Ecto neural progenitor cell (in vitro differentiated cells): Measurements from ENCODE around the gene SUSD6.
"Not testable (repeated sequence)": the region's sequence is repeated elsewhere in the genome, so short reads cannot be mapped to it uniquely, and the experiment has no call there.

ENCODE experiments used
- DNase-seq: peaks from one replicate; pipeline ENCODE4 v3.0.0-alpha.2; 2018; ENCODE audit warnings: low spot score

The SUSD6 gene

DNA sequence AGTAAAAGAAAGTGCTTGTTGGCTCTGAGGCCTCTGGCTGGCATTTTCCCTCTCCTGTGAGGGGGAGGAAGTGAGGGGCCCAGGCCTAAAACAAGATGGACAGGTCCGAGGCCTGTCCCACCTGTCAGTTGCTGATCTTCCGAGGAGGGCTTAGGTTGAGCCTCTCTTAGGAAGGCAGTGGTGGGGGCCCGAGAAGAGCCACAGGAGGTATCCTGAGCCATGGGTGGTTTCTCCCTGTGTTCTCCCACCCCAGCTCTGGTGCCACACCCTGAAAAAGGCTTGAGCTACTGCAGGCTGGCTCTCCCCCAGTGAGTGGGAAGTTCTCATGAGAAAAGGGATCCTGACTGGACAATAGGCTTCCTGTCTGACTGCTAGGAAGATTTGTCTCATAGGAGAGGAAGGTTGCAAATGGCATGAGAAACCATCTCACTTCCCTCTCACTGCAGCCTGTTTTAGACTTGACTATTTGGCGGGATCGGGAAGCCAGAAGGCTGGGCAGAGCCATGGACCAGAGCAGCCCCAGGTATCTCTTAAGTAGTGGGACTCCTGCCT, 83.4 kb downstream of the SUSD6 start:
- no peak for DNase-seq

DNA sequence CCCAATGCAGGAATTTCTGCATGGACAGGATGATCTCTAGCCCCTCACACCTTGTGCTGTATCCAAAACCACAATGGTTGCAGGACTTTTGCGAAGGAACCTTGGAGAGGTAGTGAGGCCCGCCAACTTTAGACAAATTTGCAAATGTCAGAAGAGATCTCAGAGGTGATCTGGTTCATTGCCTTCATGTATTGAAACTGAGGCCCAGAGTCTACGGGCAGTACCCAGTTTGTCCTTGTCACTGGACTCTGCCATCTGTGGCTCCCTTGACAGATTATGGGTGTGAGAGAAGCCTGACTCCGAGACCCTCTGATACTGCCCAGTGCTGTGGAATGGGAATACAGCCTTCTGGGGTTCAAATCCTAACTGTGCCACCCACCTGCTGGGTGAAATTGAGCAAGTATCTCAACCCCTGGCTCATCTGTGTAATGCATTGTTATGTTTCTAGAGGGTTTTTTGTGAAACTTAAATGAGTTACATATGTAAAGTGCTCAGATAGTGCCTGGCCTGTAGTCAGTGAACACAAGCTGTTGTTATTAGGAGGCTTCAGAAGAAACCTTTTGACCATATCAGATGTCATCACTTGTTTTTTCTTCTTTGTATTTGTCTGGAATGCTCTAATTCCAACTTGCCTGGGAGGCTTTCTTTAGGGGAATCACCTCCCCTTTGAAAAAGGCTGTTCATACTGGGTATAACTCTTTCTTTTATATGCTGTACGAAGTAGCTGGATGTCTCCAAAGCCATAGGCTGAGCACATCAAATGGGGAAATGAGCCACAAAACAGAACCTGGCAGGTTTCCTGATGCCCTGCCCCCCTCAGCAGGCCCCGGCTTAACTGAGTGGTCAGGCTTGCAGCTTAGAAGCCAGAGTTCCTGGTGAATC, 84.2 kb downstream of the SUSD6 start:
- peak; percentile 63 for DNase-seq

DNA sequence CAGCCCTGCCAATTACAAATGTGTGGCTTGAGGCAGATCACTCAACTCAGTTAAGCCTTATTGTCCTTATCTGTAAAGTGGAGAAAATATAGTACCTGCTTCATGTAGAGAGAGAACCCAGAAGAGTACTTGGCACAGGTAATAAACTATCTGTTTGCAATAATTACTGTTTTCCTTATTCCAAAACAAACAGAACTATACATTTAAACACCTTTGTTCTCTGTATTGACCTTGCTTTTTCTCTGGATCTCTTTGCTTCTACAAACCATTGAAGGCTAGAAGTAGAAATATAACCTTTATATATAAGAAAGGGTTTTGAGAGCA, 84.8 kb downstream of the SUSD6 start:
- no peak for DNase-seq

DNA sequence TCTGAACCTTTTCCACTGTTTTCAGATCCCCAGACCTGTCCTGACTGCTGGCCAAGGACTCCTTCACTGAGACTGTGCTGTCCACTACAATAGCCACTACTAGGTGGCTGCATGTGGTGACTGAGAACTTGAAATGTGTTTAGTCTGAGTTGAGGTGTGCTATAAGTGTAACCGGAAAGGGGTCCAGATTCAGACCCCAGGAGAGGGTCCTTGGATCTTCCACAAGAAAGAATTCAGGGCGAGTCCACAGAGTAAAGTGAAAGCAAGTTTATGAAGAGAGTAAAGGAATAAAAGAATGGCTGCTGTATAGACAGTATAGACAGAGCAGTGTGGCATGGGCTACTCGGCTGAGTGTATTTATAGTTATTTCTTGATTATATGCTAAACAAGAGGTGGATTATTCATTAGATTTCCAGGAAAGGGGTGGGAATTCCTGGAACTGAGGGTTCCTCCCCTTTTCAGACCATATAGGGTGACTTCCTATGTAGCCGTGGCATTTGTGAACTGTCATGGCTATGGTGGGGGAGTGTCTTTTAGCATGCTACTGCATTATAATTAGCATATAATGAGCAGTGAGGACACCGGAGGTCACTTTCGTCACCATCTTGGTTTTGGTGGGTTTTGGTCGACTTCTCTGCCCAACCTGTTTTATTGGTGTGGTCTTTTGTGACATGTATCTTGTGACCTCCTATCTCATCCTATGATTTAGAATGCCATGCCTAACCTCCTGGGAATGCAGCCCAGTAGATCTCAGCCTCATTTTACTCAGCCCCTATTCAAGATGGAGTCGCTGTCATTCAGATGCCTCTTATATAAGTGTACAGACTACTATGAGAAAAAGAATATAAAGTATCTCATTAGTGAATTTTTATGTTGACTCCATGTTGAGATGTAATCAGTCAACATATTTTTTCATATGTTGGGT, 85.5 kb downstream of the SUSD6 start:
- no peak for DNase-seq

DNA sequence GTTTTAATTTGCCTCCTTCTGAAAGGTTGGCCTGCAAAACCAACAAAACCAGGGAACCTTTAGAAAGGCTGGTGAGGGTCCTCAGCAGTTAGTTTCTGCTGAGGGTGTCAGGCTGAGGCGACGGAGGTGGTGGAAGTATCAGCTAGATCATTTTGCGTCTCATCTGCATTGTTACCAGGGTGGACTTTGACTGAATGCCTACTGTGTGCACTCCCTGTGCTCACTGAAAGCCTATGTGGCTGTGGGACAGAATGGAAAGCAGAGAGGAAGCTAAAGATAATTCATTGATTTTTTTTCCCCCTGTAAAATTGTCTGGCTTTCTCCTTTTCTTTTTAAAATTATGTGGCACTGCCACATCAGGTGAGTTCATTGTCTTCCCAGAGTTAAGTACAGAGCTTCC, 87.2 kb downstream of the SUSD6 start:
- DNase-seq, result no peak

DNA sequence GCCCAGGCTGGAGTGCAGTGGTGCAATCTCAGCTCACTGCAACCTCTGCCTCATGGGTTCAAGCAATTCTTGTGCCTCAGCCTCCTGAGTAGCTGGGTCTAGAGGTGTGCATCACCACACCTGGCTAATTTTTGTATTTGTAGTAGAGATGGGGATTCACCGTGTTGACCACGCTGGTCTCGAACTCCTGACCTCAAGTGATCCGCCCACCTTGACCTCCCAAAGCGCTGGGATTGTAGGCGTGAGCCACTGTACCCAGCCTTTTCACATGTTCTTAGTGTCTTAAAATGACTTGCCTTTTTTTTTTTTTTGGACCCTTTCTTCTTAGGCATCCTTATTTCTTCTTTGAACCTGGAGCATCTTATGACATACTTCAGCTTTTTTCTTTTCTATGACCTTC, 87.8 kb downstream of the SUSD6 start:
- not testable (repeated sequence) for DNase-seq

DNA sequence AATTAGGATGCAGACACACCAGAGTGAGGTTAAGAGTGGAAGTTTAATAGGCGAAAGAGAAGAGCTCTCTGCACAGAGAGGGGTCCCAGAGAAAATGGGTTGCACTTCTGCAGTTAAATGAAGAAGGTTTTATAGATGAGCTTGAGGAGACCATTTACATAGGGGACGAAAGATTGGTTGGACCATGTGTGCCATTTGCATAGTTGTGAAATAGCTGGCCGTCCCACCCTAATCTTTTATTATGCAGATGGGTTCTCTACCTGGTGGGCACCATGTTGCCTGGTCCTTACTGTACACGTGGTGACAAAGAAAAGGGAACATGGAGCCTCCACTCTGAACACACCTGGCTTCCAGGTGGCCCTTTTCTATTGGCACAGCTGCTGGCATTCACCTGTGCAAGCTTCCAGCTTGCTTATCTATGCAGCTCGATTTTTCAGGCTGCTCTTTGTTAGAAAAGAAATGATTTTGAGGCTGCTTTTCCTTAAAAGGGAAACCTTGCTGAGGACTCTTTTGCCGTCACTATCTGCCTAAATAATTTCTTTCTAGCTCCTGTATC, 88.4 kb downstream of the SUSD6 start:
- DNase-seq, result no peak

DNA sequence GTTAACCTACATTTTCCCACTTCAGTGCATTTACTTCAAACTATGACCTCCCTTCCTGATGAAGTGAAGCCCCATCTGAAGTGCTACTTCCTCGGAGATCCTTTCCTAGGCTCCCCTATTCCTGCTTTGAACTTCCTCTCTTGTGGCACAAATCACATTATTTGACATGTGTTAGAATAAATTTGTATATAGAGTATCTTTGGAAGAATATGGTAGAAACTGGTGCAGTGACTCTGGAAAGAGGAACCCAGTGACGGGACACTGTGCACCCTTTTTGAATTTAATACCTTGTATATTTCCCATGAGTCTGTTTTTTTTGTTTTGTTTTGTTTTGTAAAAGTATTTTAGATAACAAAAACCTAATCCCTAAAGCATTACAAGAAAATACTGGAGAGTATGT, 89.2 kb downstream of the SUSD6 start:
- no peak for DNase-seq

DNA sequence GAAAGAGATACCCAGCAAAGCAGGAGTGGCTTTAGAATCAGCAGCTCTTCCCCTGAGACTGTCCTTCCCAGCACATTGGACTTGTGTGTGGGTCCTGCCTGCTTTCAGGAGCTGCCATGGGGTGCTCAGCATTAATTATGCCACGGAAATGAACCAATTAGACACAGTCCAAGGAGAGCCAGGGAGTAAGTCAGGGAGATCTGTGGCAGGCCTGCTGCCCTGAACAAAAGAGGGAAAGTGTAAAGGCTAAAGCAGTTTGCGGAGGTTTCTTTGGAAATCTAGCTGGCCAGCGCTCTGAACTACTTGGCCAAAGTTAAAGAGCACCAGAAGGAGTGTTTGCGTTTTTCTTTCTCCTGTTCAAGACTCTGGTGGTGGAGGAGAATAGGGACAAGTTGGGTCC, 89.9 kb downstream of the SUSD6 start:
- no peak for DNase-seq

DNA sequence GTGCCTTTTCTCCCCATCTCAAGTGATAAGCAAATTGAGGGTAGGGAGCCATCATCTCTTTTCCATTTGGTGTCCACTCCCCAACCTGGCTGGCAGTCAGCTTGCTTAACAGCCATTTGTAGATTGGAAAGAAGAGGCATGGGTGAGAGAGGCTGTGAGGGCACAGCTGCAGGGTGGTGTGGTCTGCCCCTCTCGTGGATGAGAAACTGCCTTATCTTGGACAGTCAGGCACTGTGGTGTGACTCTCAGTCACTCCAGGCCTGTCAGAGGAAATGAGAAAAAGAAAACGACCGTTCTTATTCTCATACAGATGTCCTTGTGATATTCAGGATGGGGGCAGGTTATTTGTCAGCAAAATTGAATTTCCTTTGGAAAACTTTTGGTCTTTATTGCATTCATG, 90.5 kb downstream of the SUSD6 start:
- DNase-seq, result no peak

DNA sequence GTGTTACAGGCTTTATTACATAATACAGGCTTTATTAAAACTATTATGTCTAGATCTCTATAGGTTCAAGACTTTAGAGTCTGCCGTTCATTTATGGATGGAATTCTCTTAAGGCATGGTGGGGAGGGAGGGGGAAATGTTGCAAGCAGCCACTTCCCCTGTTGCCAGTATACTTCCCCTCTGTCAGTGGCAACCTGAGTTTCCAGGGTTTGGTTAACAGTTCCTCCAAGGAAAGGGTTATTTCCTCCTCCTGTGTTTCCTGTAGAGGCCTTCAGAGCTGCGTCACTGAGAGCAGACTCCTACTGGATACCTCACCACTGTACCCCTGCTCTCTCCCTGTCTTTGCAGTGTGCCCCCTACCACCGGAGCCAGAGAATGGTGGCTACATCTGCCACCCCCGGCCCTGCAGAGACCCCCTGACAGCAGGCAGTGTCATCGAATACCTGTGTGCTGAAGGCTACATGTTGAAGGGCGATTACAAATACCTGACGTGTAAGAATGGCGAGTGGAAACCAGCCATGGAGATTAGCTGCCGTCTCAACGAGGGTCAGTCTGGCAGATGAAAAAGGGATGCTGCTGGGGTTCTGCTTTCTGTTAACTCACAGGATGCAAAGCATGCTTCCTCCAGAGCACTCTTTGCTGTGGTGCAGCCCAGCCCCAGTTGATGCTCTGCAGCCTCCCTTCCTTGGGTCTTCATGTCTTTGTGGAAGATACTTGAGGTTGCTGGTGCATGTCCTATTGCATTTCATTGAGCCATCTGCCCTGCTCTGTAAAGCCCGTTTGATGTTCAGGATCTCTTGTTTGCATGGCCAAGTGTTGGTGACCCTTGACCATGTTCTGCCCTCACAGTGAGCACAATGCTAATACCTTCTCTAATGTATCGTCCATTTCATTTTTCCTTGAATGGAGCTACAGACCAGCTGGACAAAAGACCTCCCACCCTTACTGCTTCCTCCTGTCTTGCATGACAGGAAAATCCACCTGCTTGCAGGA, 91.9 kb downstream of the SUSD6 start:
- DNase-seq, result no peak

DNA sequence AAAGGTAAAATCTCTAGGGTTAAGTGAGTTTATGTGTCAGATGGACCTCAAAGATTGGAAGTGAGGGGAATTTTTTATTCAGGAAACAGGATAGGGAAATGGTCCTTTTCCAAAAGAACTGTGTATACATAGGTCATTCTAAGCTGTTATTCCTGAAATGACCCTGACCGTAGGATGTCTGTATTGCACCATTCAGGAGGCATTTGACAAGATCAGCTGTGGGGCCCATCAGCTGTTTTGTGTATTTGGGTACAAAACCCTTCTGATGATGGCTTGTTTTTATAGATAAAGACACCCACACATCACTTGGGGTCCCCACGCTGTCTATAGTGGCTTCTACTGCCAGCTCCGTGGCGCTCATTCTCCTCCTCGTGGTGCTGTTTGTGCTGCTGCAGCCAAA, 92.9 kb downstream of the SUSD6 start:
- no peak for DNase-seq

DNA sequence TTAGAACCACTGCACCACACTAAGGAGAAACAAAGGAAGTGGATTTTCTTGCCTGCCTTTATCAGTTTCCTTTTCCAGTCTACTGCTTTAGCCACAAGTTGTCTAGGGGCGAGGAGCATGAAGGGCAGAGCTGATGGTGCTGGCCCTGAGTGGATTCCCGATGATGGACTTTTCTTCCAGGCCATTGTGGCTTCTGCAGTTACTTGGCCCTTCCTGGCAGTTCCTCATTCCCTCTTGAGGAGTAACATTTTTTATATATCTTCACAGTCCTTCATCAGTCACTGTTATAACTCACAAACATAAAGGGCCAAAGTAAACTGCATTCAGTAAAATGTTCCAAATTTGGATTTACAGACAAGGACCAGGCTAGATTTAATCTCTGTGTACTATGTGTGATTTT, 94.3 kb downstream of the SUSD6 start:
- DNase-seq, result no peak

DNA sequence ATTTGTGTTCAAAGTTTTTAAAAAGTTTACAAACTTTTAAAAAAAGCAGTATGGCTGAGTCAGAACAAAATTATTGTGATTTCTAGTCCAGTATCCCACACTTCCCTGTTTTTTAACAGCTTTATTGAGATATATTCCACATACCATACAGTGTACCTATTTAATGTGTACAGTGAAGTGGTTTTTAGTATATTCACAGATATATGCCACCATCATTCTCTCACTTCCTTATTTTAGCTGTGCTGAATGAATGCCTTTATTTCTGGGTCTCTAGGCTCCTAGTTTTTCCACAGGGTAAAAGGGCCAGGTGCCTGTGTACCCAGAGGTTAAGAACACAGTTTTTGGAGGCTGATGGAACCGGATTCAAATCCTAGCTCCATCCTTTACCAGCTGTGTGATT, 96.7 kb downstream of the SUSD6 start:
- DNase-seq, result no peak

DNA sequence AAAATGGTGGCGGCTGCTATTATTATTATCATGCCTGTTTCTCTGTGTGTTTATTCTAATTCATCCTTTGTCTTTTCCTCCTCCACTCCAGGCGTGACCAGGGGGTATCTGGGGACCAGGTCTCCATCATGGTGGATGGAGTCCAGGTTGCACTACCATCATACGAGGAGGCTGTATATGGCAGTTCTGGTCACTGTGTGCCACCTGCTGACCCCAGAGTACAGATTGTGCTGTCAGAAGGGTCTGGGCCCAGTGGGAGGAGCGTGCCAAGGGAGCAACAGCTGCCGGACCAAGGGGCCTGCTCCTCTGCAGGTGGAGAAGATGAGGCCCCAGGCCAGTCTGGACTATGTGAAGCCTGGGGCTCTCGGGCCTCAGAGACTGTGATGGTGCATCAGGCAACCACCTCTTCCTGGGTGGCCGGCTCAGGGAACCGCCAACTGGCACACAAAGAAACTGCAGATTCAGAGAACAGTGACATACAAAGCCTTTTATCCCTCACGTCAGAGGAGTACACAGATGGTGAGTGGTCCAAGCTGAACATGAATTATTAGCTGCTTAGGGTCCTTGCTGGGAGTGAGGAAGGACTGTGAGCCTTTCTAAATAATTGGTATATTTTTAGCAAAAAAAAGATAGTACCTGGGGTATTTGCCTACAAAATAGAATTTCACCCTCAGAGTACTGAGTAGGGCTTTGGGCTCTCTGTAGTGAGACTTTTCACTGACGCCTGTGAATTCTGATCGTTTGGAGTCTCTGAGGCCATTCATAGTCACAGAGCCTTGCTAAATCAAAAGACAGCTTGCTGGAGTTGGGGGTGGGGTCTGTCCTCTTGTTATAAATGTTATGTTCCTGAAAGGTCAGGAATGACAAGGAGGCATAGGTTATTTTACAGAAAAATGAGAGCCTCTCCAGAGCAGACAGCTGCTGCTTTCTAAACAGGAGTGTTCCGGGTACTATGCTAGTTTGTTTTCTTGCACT, 97.5 kb downstream of the SUSD6 start:
- DNase-seq, result peak; percentile 82

DNA sequence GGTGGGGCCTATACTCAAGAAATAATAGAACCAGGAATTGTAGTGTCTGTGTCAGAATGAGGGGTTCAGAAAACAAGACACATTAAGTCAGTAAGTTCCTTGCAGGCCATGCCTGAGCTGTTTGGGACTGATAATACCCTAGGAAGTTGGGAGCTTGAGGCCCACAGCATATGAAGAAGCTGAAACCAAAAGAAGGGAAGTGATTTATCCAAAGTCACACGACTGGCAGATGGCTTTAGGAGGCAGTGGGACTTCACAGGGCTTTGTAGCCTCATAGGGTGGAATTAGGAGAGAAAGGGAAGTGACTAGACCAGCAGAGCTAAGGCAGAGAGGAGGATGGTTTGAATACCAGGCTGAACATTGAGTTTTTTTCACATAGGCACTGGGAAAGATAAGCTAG, 99.0 kb downstream of the SUSD6 start:
- DNase-seq, result no peak

DNA sequence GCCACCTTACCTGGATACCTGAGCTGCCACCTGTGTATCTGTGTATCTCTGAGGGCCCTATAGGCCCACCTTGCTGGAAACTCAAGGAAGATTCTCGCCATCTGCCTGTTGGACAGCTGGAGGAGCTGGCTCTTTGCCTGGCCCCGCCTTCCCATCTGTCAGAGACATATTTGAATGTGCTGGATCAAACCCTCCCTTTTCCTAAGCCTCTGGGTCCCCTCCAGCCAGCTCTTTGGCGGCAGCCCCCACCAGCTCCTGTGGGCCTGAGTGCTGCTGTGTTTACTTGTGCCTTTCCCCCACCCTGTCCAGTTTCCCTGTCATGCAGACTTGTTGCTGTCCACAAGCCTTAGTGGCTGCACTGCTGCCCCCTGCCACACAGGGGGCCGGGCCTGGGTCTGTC, 99.7 kb downstream of the SUSD6 start:
- DNase-seq, result no peak

DNA sequence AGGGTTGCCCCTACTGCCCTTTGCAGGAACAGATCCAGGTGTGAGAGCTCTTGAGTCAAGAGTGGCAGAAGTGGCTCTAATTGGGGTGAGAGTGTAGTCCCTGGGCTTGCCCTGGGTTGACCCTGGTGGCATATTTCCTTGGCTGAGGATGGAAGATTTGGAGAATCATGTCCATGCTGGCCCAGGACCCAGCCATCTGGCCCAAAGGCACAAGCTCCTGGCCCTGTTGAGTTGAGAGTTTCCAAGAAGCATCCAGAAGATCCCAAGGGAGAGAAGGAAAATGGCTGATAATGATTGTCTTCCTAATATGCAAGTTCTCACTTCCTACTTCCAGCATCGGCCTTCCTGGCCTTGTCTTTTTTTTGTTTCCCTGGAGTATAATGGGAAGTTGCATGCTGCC, 100.1 kb downstream of the SUSD6 start:
- DNase-seq, result no peak

DNA sequence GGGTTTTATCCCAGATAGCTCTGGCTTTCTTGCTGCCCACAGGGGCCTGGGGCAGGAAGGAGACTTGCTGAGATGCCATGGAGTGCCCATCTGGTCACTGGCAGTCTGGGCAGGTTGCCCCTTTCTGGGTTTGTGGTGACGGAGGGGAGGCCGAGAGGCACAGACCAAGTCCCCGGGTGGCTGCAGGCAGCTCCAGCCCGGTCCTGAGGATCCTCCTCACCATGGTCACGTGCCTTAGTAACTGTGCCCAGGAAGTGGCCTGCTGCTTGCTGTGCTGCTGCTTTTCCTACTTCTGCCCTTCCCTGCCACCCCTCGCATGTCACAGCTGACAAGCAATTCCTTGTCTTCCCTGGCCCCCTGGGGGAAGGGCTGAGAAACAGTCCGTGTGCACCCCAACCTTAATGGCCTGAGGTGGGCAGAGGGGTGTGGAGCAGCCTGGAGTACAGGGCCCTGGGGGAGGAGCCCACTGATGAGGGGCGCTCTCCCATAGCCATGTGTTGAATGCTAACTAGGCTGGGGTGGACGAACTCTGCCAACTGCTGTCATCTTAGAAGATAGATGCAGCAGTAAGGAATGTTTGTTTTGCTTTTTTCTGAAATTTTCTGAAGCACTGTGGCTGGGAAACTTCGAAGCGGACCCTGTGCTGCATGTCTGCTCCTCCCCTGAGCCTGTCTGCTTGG, 100.6 kb downstream of the SUSD6 start:
- no peak for DNase-seq
